HL-60 (cell line): ENCODE measurements around the gene SERPINB1.

Source experiments
- GABPA ChIP-seq: IDR thresholded peaks from 2 replicates; pipeline ENCODE4 v1.6.1; 2012; ENCODE audit warnings: low read depth
- POLR2AphosphoS5 ChIP-seq: IDR thresholded peaks from 2 replicates; pipeline ENCODE4 v1.6.1; 2012; ENCODE audit warnings: low read depth
- TF ChIP-seq, protein P1 (sequence below): IDR thresholded peaks from 2 replicates; pipeline ENCODE4 v1.6.1; 2012; ENCODE audit warnings: low read depth; ENCODE audit not compliant: insufficient replicate concordance
- TF ChIP-seq, protein P2 (sequence below): IDR thresholded peaks from one replicate; pipeline ENCODE4 v1.5.1; 2011; ENCODE audit warnings: low read length, control low read depth, inconsistent platforms; ENCODE audit not compliant: insufficient read depth

DNA sequence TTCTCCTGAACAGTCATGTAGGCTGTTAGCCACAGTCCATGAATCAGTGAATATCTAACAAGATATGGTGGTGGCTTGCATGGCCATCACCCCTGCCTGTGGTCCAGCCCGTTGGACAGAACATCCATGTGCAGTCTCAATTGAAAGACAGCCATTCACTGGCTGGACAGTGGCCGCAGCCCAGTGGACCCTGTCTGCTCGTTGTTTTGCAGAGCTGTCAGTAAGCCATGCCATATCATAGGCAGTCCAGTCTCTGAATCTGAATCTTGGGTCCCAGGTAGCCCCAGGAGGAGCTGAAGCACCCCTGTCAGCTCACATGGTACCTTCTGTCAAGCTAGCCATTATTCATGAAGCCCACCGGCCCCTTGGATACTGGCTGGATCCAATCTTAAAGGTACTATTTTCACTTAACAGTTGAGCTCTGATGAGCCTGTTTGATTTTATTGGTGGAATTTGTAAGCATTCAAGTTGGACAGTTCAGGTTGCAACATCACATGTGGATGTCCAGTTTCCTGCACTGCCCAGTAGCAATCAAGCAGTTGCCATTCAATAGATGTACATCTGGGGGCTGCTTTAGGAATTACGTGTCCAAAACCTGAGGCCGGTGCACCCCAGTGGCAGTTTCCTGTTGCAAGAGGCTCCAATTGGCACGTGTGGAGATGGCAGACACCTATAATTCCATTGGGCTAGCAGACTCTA lies 37.8 kb downstream of the SERPINB1 start:
- TF ChIP-seq POLR2AphosphoS5 = no peak
- TF ChIP-seq, protein P1, sequence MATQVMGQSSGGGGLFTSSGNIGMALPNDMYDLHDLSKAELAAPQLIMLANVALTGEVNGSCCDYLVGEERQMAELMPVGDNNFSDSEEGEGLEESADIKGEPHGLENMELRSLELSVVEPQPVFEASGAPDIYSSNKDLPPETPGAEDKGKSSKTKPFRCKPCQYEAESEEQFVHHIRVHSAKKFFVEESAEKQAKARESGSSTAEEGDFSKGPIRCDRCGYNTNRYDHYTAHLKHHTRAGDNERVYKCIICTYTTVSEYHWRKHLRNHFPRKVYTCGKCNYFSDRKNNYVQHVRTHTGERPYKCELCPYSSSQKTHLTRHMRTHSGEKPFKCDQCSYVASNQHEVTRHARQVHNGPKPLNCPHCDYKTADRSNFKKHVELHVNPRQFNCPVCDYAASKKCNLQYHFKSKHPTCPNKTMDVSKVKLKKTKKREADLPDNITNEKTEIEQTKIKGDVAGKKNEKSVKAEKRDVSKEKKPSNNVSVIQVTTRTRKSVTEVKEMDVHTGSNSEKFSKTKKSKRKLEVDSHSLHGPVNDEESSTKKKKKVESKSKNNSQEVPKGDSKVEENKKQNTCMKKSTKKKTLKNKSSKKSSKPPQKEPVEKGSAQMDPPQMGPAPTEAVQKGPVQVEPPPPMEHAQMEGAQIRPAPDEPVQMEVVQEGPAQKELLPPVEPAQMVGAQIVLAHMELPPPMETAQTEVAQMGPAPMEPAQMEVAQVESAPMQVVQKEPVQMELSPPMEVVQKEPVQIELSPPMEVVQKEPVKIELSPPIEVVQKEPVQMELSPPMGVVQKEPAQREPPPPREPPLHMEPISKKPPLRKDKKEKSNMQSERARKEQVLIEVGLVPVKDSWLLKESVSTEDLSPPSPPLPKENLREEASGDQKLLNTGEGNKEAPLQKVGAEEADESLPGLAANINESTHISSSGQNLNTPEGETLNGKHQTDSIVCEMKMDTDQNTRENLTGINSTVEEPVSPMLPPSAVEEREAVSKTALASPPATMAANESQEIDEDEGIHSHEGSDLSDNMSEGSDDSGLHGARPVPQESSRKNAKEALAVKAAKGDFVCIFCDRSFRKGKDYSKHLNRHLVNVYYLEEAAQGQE = no peak
- TF ChIP-seq, protein P2, sequence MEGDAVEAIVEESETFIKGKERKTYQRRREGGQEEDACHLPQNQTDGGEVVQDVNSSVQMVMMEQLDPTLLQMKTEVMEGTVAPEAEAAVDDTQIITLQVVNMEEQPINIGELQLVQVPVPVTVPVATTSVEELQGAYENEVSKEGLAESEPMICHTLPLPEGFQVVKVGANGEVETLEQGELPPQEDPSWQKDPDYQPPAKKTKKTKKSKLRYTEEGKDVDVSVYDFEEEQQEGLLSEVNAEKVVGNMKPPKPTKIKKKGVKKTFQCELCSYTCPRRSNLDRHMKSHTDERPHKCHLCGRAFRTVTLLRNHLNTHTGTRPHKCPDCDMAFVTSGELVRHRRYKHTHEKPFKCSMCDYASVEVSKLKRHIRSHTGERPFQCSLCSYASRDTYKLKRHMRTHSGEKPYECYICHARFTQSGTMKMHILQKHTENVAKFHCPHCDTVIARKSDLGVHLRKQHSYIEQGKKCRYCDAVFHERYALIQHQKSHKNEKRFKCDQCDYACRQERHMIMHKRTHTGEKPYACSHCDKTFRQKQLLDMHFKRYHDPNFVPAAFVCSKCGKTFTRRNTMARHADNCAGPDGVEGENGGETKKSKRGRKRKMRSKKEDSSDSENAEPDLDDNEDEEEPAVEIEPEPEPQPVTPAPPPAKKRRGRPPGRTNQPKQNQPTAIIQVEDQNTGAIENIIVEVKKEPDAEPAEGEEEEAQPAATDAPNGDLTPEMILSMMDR = no peak
- no peak for TF ChIP-seq GABPA
